ENCODE data around the gene VPS37B. TPM values are rescaled to one million over a fixed set of nuclear protein-coding genes. Genes with fewer than 3 reads are reported as not detected.
A peak's percentile ranks its signal among the peaks of the same experiment; 100 is the strongest.

Gene VPS37B
- polyA plus RNA-seq, 1 of the 3 experiments (the other 2 are of a cell fraction): 41.1 TPM

DNA sequence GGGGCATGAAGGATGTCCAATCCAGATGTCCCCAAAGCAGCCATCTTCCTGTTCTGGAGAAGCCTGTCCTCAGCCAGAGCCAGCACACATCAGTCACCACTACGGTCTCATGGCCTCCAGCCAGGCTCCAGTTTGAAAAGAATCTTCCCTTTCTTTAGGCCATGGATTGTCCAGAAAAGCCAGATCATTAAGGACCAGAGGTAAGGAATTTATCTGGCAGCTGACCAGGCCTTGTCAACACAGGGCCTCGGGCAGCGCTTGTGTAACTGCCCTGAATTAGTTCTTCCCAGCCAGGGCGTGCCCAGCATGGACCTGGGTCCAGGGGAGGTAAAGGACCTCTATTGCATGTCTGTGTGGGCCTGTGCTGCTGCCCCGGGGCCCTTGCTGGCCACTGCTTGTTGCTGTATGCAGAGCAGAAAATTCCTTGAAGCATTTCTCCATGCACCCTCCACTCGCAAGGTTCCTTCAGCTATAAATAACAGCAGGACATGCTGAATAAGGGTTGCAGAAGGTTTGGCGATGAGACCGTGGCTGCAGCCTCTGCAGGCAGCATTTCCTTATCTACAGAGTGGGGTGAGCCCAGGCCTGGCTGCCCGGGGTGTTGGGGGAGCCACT, 21.7 kb upstream of the VPS37B start:
- no peak for DNase-seq
- POLR2A ChIA-PET: no interaction called here
- Histone ChIP-seq H4K20me1 (ENCODE audit: insufficient read depth) (no peaks in the 10 kb centered on the region), H3K9ac (no peak overlapping the region), H3K9me3 (no peaks in the 10 kb centered on the region), H3K9me2 (no peaks in the 10 kb centered on the region), H3K36me3 (replicated peaks in 1 of 2; ENCODE audit: control insufficient read depth in 1 of 2, insufficient read depth in 2 of 2, low read length in 1 of 2) (no peaks in the 10 kb centered on the region), H3K4me2 (no peak overlapping the region), H3K4me3 (ENCODE audit: low read depth in 2 of 2, low read length in 1 of 2) (no peak overlapping the region), H3F3A (replicated peaks; ENCODE audit: insufficient read depth) (peaks cover 13% of the 10 kb centered on the region), H3K27ac (ENCODE audit: low read depth in 2 of 2, low read length in 1 of 2) (no peak overlapping the region; a peak in 1 of 4 replicates), H3K79me2 (ENCODE audit: insufficient read depth) (no peaks in the 10 kb centered on the region), H2AFZ (ENCODE audit: low read depth) (no peak overlapping the region), H3K27me3 (ENCODE audit: insufficient read depth) (no peaks in the 10 kb centered on the region), H3K4me1 (ENCODE audit: control insufficient read depth in 1 of 2, insufficient read depth in 2 of 2, low read depth in 1 of 2, low read length in 1 of 2) (peaks cover 4 to 6% of the 10 kb centered on the region in 2 experiments; a peak in 1 of 4 replicates)
- no peak for TF ChIP-seq ELF1 (IDR thresholded peaks at IDR 0.05)
- no peak for TF ChIP-seq NRF1 (IDR thresholded peaks at IDR 0.05; ENCODE audit: low read depth, low read length)
- TF ChIP-seq SMC3 (IDR thresholded peaks at IDR 0.05; ENCODE audit: low read depth, low read length): no peak
- no peak for TF ChIP-seq FOXJ3 (CRISPR knock-in tag; IDR thresholded peaks at IDR 0.05)
- TF ChIP-seq NFIC (IDR thresholded peaks at IDR 0.05; ENCODE audit: borderline replicate concordance): no peak
- TF ChIP-seq, protein P1, sequence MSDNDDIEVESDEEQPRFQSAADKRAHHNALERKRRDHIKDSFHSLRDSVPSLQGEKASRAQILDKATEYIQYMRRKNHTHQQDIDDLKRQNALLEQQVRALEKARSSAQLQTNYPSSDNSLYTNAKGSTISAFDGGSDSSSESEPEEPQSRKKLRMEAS (IDR thresholded peaks at IDR 0.05; ENCODE audit: low read depth): no peak
- TF ChIP-seq, protein P2, sequence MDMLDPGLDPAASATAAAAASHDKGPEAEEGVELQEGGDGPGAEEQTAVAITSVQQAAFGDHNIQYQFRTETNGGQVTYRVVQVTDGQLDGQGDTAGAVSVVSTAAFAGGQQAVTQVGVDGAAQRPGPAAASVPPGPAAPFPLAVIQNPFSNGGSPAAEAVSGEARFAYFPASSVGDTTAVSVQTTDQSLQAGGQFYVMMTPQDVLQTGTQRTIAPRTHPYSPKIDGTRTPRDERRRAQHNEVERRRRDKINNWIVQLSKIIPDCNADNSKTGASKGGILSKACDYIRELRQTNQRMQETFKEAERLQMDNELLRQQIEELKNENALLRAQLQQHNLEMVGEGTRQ (IDR thresholded peaks at IDR 0.05; ENCODE audit: borderline replicate concordance, low read depth, low read length): no peak
- no peak for TF ChIP-seq FOXM1 (IDR thresholded peaks at IDR 0.05; ENCODE audit: low read depth)
- no peak for TF ChIP-seq MXI1 (IDR thresholded peaks at IDR 0.05; ENCODE audit: low read depth, low read length)
- TF ChIP-seq FOSL2 (IDR thresholded peaks at IDR 0.05; ENCODE audit: borderline replicate concordance, low read depth): no peak
- WGBS (ENCODE audit: low lambda C conversion rate): 80% methylated on average over 8 of the region's 9 CpGs
- CTCF ChIA-PET: no interaction called here

DNA sequence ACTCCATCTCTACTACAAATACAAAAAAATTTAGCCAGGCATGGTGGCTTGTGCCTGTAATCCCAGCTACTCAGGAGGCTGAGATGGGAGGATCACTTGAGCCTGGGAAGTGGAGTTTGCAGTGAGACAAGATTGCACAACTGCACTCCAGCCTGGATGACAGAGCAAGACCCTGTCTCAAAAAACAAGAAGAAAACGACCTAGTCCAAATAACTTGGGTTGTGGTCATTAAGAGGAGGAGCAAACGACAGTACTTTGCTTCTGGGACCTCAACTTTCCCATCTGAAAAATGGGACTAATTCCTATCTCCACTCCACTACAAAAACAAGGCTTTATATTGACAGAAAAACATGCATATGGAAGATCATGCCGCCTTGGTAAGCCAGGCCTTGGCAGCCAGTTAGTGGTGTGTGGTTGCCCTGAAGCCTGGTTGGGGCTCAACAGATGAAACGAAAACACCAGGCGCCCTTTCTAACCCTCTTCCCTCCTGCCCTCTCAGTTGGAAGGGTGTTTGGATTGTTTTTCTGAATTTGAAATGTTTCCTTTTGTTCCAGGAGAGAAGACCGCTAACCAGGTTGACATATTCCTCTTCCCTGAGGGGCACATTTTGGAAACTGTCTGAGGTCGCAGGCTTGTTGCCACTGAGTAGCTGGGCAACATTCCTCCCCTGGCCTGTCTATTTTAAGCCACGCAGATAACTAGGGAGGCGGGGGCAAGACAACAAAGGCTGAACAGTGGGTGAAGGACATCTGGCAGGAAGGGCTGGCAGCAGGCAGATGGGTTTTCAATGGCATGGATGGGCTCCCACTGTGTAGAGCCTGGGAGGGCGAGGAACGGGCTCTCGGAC, 13.7 kb upstream of the VPS37B start:
- POLR2A ChIA-PET: no interaction called here
- no peak overlapping the region for H3K4me2 ChIP-seq
- H3K9me2 ChIP-seq: no peaks in the 10 kb centered on the region
- no peaks in the 10 kb centered on the region for H3K79me2 ChIP-seq (ENCODE audit: insufficient read depth)
- H2AFZ ChIP-seq (ENCODE audit: low read depth): no peak overlapping the region
- CTCF ChIA-PET: interaction anchor here (2.2 kb wide), 1 partner anchor 43 kb away, joined by 6 read pairs; no protein-coding TSS in a partner anchor
- no peaks in the 10 kb centered on the region for H3K36me3 ChIP-seq (replicated peaks in 1 of 2; ENCODE audit: control insufficient read depth in 1 of 2, insufficient read depth in 2 of 2, low read length in 1 of 2)
- peak; percentile 69 for DNase-seq
- peaks cover 0 to 7% of the 10 kb centered on the region in 2 experiments; a peak in 1 of 4 replicates for H3K4me1 ChIP-seq (ENCODE audit: control insufficient read depth in 1 of 2, insufficient read depth in 2 of 2, low read depth in 1 of 2, low read length in 1 of 2)
- H3K9ac ChIP-seq: no peak overlapping the region
- no peaks in the 10 kb centered on the region for H3K27me3 ChIP-seq (ENCODE audit: insufficient read depth)
- H3F3A ChIP-seq (replicated peaks; ENCODE audit: insufficient read depth): no peaks in the 10 kb centered on the region
- no peaks in the 10 kb centered on the region for H4K20me1 ChIP-seq (ENCODE audit: insufficient read depth)
- H3K9me3 ChIP-seq: no peaks in the 10 kb centered on the region
- H3K27ac ChIP-seq (ENCODE audit: low read depth in 2 of 2, low read length in 1 of 2): no peak overlapping the region; a peak in 1 of 4 replicates
- no peak overlapping the region for H3K4me3 ChIP-seq (ENCODE audit: low read depth in 2 of 2, low read length in 1 of 2)
- WGBS (ENCODE audit: low lambda C conversion rate): 71% methylated on average over 12 of the region's 12 CpGs
- no peak for TF ChIP-seq YY1 (IDR thresholded peaks at IDR 0.05; ENCODE audit: low read depth)
- no peak for TF ChIP-seq SMC3 (IDR thresholded peaks at IDR 0.05; ENCODE audit: low read depth, low read length)
- TF ChIP-seq, protein P3, sequence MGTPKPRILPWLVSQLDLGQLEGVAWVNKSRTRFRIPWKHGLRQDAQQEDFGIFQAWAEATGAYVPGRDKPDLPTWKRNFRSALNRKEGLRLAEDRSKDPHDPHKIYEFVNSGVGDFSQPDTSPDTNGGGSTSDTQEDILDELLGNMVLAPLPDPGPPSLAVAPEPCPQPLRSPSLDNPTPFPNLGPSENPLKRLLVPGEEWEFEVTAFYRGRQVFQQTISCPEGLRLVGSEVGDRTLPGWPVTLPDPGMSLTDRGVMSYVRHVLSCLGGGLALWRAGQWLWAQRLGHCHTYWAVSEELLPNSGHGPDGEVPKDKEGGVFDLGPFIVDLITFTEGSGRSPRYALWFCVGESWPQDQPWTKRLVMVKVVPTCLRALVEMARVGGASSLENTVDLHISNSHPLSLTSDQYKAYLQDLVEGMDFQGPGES (IDR thresholded peaks at IDR 0.05; ENCODE audit: low read depth, low read length): no peak
- no peak for TF ChIP-seq TEAD4 (IDR thresholded peaks at IDR 0.05; ENCODE audit: borderline replicate concordance, insufficient read depth)
- TF ChIP-seq, protein P4, sequence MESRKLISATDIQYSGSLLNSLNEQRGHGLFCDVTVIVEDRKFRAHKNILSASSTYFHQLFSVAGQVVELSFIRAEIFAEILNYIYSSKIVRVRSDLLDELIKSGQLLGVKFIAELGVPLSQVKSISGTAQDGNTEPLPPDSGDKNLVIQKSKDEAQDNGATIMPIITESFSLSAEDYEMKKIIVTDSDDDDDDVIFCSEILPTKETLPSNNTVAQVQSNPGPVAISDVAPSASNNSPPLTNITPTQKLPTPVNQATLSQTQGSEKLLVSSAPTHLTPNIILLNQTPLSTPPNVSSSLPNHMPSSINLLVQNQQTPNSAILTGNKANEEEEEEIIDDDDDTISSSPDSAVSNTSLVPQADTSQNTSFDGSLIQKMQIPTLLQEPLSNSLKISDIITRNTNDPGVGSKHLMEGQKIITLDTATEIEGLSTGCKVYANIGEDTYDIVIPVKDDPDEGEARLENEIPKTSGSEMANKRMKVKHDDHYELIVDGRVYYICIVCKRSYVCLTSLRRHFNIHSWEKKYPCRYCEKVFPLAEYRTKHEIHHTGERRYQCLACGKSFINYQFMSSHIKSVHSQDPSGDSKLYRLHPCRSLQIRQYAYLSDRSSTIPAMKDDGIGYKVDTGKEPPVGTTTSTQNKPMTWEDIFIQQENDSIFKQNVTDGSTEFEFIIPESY (IDR thresholded peaks at IDR 0.05; ENCODE audit: borderline replicate concordance, low read depth): no peak
- TF ChIP-seq MXI1 (IDR thresholded peaks at IDR 0.05; ENCODE audit: low read depth, low read length): no peak
- TF ChIP-seq CHD2 (IDR thresholded peaks at IDR 0.05; ENCODE audit: low read length, partially characterized antibody): no peak
- TF ChIP-seq GATA2 (CRISPR knock-in tag; IDR thresholded peaks at IDR 0.05): no peak
- TF ChIP-seq ELF1 (IDR thresholded peaks at IDR 0.05): no peak
- TF ChIP-seq EP300 (IDR thresholded peaks at IDR 0.05; ENCODE audit: borderline replicate concordance in 1 of 2, low read depth in 1 of 2, low read length in 1 of 2): no peak
- no peak for TF ChIP-seq NRF1 (IDR thresholded peaks at IDR 0.05; ENCODE audit: low read depth, low read length)
- no peak for TF ChIP-seq JUND (IDR thresholded peaks at IDR 0.05)
- TF ChIP-seq RAD21 (IDR thresholded peaks at IDR 0.05; ENCODE audit: low read length): no peak
- no peak for TF ChIP-seq POLR2AphosphoS5 (IDR thresholded peaks at IDR 0.05; ENCODE audit: low read depth, low read length)
- no peak for TF ChIP-seq EZH2phosphoT487 (IDR thresholded peaks at IDR 0.05; ENCODE audit: borderline replicate concordance, low read depth)
- no peak for TF ChIP-seq TAF1 (IDR thresholded peaks at IDR 0.05; ENCODE audit: borderline replicate concordance, low read depth, low read length)

All from SK-N-SH (cell line).